Activated CD4-positive, alpha-beta T cell treated with anti-CD3 and anti-CD28 coated beads for 1 hour (primary cell): ENCODE measurements around the gene PPP1R1A.

Experiments
- DNase-seq: peaks from one replicate; pipeline ENCODE4 v3.0.0-alpha.2; 2020

PPP1R1A gene

DNA sequence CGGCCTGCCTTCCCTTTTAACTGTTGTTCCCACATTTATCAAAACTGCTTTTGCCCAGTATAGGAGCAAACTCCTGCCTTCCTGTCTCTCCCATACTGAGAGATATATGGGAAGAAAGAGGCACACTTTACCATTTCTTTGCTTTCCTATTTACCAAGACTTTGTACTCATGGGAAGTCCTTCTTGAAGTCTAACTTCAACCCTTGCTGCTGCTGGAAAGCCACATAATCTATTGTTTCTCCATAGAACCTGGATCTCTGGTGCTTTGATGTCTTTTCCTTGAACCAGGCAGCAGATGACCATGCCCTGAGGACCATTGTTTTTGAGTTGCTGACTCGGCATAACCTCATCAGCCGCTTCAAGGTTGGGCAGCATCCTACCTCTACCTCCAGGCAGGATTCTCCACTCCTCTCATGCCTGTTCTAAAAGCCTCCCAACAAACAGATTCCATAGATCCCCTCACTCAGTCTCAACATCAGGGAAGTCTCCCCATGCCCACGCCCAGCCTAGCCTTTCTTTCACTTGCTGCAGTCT lies 18.4 kb downstream of the PPP1R1A start:
- DNase-seq: no peak

DNA sequence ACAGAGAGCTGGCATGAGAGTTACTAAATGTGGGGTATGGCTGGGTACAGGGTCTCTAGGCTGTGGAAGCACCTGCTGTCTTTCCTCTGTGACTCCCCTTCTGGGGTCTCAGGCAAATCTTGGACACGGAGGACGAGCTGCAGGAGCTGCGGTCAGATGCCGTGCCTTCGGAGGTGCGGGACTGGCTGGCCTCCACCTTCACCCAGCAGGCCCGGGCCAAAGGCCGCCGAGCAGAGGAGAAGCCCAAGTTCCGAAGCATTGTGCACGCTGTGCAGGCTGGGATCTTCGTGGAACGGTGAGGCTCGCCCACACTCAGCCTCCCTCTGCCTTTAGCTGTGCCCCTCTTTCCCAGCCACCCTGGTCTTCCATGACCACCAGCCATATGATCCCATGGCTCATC lies 19.4 kb downstream of the PPP1R1A start:
- no peak for DNase-seq

DNA sequence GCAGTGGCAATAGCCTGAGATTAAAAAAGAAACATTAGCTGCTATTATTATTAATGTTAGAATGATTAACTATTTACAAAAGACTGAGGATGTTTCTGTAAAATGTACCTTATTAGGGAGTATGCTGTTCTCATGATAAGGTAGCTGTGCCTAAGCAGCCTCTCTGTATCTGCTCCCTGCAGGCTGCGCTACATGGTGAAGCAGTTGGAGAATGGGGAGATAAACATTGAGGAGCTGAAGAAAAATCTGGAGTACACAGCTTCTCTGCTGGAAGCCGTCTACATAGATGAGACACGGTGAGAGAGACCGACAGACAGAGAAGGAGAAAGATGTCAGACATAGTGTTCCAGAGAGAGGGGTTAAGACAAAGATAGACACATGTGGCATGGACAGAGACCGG lies 21.7 kb downstream of the PPP1R1A start:
- DNase-seq: no peak

DNA sequence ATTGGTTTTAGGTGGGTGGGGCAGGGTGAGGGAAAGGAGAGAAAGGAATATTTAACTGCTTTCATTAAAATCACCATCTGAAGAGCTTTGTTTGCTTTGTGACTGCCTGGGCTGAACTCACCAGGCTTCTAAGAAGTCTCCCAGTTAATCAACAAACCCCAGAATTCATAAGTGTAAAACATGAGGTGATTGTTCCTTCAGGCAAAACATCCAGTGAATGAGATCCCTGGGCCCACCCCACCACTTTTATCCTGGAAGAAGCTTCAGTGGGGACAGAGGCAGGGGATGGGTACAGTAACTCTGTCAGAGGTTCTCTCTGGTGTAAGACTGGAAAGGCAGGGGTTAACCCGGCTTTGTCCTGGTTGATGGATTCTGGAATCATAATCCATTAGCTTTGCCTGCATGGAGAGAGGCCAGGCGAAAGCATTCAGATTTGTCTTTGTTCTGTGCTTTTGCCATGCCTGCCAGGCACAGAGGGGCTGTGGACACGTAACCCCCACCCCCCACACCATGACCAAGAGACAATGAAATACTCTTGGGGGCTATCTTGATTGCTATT lies 22.4 kb downstream of the PPP1R1A start:
- DNase-seq: no peak

DNA sequence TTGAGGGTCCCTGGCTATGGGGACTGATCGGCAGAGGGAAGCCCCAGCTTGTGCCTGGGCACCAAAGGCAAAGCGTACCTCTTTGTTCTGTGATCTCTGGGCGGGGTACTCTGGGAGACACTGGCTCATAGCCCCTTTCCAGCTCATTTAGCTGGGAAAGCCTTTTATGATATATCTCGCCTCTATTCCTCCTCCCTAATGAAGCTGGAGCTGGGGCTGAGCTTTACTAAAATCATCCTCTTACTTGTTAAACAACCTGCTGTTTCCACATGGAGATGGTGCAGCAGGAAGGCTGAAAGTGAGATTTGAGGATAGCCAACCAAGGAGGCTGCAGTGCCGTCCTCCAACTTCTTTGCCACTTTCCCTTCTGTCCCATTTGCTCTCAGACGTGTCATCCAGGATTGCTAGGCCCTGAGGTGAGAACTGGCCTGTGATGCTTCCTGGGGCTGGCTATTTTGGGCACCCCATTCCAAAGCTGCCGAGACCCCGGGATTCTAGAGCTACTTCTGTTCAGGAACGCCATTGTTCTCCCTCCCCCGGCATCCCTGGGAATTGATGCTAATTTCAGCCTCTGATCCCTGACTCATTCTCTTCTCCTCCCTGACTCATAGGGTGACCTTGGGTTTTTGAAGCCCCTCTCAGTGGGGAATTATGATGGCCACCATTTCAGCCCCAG lies 23.0 kb downstream of the PPP1R1A start:
- DNase-seq: no peak

DNA sequence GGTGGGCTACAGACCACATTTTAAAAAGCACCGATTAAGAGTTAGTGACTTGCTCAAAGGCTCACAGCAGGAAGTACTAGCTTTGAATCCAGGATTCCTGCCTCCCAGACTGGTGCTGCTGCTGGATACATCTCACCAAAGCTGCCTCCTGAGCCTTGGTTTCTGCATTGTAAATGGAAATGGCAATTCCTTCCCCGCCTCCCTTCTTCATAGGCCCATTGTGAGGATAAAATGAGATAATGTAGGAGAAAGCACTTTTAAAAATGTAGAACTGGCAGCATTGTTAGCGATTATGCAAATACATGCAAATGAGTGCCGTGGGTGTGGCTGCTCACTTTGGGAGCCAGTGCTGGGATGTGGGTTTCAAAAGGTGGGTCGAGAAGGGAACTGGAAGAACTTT lies 23.7 kb downstream of the PPP1R1A start:
- no peak for DNase-seq

DNA sequence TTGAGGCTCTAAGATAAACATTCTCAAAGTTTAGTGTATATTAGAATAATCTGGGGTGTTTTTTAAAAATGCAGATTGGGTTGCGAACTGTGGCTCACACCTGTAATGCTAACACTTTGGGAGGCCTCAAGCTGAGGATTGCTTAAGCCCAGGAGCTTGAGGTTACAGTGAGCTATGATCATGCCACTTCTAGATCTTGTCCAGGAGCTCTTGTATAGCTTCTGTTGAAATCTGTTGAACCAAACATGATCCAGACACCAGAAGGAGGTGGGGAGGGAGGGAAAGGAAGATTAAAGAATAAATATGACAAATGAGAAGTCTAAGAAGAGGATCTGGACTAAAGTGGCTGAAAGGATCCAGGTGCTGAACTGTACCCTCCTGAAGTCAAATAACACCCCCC lies 24.7 kb downstream of the PPP1R1A start:
- no peak for DNase-seq

DNA sequence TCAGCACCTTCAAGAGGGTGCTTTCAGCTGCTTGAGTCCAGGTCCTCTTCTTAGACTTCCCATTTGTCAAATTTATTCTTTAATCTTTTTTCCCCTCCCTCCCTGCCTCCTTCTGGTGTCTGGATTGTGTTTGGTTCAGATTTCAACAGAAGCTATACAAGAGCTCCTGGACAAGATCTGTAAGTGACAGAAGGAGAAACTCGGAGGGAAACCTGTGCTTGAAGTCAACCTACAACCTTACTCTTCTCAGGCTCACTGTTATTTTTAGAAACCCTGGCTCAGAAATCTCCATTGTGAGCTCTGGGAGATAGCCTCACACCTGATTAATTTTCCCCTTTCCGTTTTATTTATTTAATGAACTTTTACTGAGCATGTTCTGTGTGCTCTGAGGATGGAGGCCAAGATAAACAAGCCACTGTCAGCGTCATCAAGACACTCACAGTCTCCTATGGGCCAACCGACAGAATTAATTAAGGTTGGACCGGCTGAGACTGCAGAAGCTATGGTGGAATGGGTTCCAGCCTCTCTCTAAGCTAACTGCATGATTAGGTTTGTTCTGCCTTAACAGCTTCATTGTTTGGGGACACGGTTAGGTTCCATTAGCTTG lies 25.6 kb downstream of the PPP1R1A start:
- DNase-seq: no peak

DNA sequence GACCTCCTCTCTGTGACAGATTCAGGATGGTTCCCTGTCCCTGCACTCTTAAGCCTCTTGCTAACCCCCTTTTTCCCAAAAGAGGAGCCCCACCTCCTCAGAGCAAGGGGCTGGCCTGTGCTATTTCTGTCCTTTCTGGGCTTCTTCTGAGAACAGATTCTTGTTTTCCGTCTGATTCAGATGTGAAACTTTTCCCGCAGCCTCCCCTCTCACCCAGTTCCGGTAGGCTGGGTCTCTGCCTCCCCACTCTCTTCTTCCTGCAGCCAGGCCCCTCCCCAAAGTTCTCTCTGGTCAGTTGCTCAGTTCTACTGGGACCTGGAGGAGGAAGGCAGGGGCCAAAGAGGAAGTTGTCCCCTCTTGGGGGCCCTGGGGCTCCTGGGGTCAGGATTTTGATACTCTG lies 27.3 kb downstream of the PPP1R1A start:
- DNase-seq: no peak

DNA sequence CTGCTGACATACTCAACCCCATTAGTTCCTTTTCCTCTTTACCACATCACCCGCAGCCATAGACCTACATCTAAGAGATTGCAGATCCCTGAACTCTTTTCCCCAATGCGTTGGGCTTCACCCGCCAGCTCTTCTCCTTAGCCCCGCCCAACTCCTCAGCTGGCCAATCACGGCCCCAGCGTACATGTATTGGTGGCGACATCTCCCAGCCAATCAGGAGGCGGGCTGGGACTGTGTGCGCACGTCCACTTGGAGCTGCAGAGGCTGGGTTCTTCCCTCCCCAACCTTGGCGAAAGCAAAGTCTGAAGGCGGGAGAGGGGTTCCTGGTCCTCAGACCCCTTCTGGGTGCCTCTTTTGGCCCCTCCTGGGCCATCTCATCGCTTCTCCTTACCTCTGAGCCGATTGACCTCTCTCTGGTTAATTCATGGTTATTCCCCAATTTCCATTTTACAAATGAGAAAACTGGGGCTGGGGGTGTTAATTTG lies 28.0 kb downstream of the PPP1R1A start:
- DNase-seq: peak; percentile 73

DNA sequence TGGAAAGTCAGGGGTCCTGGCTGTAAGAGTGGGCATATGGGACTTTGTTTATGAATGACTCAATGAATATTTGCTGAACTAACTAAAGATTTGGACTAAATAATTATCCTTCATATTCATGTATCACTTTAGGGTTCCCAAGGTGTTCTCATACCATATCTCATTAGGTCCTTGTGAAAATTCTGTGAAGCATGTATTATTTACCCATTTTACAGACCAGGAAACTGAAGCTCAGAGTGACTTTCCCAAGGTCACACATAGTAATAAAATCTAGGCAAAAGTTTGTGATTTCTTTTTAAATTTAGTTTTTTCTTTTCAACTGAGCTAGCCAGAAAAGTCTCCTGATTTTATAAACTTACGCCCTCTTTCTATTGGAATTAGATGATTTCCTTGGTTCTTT lies 29.7 kb downstream of the PPP1R1A start:
- no peak for DNase-seq

DNA sequence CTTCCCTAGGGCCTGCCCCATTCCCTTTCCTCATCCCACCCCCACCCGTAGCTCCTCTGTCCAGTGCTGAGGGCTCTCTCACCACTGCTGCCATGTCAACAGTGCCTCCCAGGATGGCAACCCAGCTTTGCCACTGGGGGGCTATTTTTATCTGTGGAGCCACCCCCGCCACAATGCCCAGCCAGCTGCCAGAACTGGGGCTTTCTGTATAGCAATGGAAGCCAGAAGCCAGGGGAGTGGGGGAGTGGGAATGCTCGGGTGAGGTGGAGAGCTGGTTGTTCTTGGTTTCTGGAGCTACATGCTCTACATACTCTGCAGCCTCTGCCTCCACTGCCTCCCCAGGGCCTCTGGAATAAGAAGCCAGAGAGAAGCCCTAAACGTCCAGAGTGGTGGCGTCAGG lies 30.1 kb downstream of the PPP1R1A start:
- no peak for DNase-seq

DNA sequence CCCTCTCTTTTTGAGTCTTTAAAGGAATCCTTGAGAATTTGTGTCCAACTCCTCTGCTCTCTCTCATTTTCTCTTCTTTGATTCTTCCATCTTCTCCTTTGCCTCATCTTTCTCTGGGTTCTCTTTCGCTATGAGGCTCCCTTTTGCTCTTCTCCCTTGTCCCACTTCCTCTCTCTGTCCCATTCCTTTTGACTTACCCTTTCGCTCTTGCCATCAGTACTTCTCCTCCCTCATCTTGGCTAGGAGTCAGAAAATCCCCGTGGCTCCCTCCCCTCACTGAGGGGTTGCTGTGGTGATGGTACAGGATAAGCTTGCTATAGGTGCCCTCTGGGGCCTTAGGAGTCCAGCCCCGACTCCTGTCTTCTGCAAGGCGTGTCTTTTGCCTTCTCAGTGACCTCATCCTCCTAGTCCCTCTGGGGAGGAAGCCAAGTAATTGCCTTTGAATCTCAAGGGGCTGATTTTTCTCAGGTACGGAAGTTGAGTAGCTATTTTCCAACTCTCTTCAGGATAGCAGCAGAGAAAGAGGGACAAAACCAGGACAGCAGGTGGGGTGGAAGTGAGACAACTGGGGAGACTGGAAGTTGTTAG lies 32.7 kb downstream of the PPP1R1A start:
- DNase-seq: no peak

DNA sequence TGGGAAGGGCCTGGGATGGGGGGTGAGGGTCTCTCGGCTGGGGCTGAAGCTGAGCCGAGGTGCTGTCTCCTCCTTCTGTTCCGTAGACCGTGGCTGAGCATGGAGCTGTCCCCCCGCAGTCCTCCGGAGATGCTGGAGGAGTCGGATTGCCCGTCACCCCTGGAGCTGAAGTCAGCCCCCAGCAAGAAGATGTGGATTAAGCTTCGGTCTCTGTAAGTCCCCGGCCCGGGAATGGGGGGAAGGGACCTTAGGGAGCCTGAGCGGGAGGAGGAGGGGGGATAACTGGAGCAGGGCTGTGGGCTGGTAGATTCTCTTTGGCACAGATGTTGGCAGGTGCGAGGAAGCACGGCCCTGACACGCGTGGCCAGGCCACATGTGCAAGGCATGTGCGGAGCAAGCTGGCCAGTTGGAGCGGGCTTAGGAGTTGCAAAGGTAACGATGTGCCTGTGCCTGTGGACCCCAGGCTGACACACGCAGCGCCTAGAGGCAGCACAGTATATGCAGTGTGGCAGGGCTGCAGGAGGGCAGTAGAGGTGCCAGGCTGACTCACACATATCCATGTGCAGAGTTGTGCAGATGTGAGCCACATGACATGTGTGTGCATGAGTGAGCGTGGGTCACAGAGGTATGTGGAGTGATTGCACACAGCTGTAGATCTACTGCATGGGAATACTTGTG lies 38.5 kb downstream of the PPP1R1A start:
- no peak for DNase-seq

DNA sequence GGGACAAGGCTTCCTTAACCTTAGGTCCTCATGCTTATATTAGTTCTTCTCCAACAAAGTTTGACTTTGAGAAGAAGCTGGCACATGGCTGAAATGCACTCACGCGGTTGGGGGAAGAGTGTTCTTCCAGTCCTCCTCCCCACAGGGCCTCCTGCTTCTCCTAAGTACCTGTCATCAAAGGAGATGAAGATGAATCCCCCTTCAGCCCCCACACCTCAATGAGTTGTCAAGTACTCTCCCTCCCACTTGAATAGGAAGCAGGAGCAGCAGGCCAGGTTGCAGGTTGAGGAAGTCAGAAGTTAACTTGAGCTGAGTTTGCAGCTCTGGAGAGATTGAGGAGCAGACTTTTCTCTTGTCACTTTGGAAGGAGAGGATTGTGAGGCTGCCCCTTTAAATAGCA lies 41.9 kb downstream of the PPP1R1A start:
- no peak for DNase-seq

DNA sequence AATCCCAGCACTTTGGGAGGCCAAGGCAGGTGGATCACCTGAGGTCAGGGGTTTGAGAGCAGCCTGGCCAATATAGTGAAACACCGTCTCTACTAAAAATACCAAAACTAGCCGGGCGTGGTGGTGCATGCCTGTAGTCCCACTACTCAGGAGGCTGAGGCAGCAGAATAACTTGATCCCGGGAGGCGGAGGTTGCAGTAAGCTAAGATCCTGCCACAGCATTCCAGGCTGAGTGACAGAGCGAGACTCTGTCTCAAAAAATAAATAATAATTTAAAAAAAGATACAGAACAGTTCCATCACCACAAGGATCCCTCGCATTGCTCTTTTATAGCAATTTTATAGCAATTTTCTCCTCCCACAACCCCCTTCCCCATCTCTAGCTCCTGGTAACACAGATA lies 43.7 kb downstream of the PPP1R1A start:
- no peak for DNase-seq

DNA sequence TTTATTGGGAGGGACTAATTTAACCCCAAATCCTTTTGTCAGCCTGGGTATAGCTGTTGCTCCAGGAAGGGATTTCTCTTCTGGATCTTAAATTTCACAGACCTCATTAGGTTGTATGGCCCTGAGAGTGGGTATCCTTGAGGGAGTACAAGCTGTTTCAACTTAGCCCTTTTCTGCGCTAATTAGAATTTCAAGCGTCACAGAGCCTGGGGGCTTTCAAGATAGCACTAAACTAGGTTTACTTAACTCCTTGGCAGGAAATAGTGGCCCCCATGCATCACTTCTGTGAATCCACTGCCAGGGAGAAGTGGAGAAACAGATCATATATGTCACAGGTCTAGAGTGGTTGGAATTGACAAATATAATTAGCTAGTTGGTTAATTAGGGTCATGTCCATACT lies 44.9 kb downstream of the PPP1R1A start:
- no peak for DNase-seq

DNA sequence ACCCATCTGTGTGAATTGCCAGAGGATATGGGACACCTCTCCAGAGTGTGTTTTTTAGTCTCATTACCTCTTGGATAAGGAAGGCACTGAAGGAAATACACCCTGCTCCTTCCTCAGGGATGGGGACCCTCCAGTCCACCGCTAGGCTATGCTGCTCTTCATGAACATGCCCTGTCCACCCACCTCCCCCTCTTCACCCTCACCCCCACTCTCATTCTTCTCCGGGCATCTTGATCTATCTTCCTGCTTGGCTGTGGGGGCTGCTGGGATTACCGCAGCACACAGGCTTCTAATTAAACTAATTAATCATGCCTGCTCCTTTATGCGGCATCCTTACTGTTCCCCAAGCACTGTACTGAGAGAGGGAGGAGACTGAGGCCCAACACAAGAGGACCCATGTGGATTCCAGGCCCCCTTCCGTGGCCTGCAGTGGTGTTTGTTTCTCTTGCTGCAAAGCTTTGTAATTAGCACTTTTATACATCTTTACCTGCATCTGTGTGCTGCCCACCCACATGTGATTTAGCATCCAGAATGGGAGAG lies 46.6 kb downstream of the PPP1R1A start:
- no peak for DNase-seq

DNA sequence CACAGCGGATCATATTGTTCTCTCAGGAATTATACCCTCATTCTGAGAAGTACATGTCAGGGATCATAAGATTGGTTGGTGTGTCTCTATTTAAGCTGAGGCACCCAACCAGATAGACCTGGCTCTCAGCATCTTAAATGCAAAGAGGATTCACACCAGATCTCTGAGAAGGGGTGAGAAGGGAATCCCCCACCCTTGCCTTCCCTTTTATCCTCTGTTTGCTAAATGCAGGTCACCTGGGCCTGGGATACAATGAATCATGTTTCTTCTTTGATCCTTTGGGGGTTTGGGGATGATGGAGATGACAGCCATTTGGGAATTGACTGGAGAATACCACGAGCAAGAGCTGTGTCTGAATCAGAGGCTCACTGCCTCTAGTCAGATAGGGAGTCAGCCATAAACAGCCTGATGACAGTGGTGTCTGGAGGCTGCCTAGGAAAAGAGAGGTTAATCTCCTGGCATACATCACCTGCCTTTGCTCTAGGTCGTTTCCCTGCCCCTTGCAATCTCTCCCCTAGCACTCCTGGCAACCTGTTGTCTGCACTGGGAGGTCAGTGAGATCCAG lies 50.2 kb downstream of the PPP1R1A start:
- DNase-seq: no peak

DNA sequence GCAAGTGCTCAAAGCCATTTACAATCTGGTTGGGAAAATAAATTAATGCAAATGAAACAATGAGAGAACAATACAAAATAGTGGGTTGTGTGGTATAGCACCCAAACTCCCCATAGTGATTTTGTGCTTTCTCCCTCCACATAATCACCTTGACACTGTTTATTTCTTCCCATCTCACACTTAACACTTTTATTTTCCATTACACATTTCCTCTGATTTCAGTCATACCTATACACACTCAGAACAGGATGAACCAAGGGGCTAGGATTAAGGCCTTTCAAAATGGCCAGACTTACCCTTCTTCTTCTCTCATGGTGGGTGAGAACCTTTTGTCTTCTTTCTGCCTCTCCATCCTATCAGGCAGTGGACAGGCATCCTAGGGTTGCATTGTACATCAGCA lies 53.0 kb downstream of the PPP1R1A start:
- no peak for DNase-seq

DNA sequence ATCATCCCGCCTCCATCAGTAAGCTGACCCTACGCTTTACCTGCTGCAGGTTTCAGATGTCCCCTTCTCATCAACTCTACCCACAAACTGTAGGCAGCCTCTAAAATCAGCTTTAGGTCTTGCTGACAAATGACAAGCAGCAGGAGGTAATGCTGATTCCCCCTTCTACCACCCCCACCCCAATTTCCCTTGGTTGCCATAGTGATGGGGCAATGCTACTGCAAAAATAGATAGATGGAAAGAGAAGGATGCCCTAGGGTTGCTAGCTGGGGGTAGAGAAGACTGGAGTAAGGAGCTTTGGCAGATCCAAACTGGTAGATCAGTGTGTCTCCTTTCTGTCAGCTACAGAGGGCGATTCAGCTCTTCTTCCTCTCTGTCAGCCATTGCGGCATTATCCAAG lies 58.9 kb downstream of the PPP1R1A start:
- DNase-seq: no peak
